HFF-Myc (cell line): ENCODE measurements around the gene ALDH3B1.

Source experiments
- DNase-seq: peaks from one replicate; pipeline ENCODE4 v3.0.0-alpha.2; 2011; ENCODE audit warnings: low read depth; ENCODE audit errors: extremely low read depth
- H3K4me3 ChIP-seq: replicated peaks from 2 replicates; pipeline ENCODE4 v1.5.1; 2011; ENCODE audit warnings: low read depth, mild to moderate bottlenecking, control low read depth, low read length
- CTCF ChIP-seq: IDR thresholded peaks from 2 replicates; pipeline ENCODE4 v1.5.1; 2012; ENCODE audit warnings: mild to moderate bottlenecking, low read depth, low read length, control low read depth; ENCODE audit errors: missing control alignments

The ALDH3B1 gene

DNA sequence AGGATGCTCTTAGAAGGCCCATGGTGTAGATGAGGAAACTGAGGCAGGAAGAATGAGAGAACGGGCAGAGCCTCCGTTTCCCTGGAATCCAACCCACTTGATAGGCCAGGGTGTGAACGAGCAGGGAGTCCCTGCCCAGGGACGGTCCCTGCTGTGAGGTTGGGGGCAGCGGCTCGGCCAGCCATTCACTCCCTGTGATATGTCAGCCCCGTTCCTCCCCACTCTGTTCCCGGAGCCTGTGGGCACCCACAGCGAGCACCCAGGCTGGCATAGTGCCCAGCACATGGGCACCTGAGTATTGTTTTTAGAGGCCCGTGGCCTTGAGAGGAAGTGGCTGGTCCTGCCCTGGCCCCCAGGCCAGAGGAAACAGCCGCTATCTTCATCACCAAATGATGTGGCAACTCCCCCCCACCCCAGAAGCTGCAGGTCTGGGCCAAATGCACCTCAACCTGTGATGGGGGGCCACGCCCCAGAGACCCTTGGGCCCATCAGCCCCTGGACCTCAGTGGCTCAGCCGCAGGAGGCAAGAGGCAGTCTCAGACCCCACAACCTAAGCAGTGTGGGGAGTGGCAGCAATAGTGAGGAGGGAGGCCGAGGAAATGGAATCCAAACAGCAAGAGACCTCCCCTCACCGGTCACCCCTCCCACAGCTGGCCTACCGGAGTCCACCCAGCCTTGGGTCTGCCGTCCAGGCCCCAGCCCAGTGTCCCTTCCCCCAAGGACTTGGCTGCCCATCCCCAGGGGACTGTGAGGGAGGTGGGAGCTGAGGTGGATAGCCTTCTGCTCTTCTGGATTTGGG lies 2.1 kb downstream of the ALDH3B1 start:
- no peak overlapping the region for H3K4me3 ChIP-seq
- DNase-seq = no peak
- no peak for TF ChIP-seq CTCF

GRCh38 chr11:68012843-68013610 lies 2.9 kb downstream of the ALDH3B1 start:
- H3K4me3 ChIP-seq = no peak overlapping the region
- TF ChIP-seq CTCF = no peak
- DNase-seq = peak; percentile 90

GRCh38 chr11:68013611-68014156 lies 3.6 kb downstream of the ALDH3B1 start:
- no peak overlapping the region for H3K4me3 ChIP-seq
- no peak for DNase-seq
- TF ChIP-seq CTCF = no peak

DNA sequence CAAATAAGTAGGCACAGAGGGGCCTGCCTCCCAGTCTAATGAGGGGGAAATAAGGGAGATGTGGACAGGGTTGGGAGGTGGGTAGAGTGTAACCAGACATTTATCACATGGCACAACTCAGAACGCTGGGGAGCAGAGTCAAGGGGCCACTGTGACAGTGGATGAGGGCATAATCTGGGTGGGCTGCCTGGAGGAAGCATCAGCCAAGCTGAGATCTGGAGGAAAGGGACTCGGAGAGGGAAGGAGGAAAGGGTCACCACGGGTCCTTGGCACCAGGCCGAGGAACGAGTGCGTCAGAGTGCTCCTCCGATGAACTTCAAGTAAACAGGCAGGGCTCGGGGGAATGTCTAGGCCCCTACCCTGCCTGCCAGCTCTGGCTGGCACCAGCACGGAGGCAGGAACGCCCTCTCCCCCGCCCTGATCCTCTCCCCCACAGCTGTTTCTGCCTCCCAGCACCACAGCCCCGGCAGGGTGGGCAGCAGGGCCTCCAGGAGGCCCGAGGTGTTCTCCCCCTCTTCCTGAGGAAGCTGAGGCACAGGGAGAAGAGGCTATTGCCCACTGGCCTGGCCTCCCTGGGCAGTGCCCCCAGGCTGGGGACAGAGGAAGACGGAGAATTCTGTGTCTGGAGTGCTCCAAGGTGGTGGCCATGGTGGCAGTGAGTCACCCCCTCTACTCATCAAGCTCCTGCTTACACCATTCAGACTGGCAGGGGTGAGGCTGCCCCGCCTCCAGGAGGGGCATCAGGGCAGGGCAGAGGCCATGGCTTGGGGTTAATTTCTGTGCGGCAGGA lies 4.2 kb downstream of the ALDH3B1 start:
- DNase-seq = no peak
- H3K4me3 ChIP-seq = no peak overlapping the region
- no peak for TF ChIP-seq CTCF

GRCh38 chr11:68014947-68015447 lies 4.9 kb downstream of the ALDH3B1 start:
- H3K4me3 ChIP-seq = no peak overlapping the region
- no peak for DNase-seq
- no peak for TF ChIP-seq CTCF

GRCh38 chr11:68015467-68015866 lies 5.3 kb downstream of the ALDH3B1 start:
- no peak for TF ChIP-seq CTCF
- no peak overlapping the region for H3K4me3 ChIP-seq
- DNase-seq = no peak
